HCT116 (cell line): ENCODE measurements around the gene CIRBP. TPM values are rescaled to one million over a fixed set of nuclear protein-coding genes. Genes with fewer than 3 reads are reported as not detected.

Experiments
- ATAC-seq: fragments of 200-7000 bp; cut with Tn5 transposase; 2 replicates; pipeline ENCODE4 v1.9.1; 2020; ENCODE audit warnings: mild to moderate bottlenecking, moderate library complexity
- BruUV-seq: library from RNA; stranded (reverse); fragments of 400-500 nt; replicated peaks from 2 replicates; lab custom pipeline; 2021; lab: Mats Ljungman, UMichigan
- CTCF ChIA-PET: fragments of 300-600 bp; sonication (Branson Sonifier 250); formaldehyde crosslinking; loops from one replicate; lab custom pipeline; 2021; ENCODE audit warnings: antibody characterized with exemption; lab: Charles Lee
- POLR2A ChIA-PET: fragments of 300-600, 350-600 bp; sonication (Branson Sonifier 250); formaldehyde crosslinking; loops from one replicate; lab custom pipeline; 2021; ENCODE audit warnings: antibody characterized with exemption; lab: Charles Lee
- RAD21 ChIA-PET, 2 experiments: fragments of 300-600 bp; sonication (Branson Sonifier 250); formaldehyde crosslinking; loops; one replicate each; lab custom pipeline; 2023; ENCODE audit warnings: low total read pairs in 2 of 2; ENCODE audit not compliant: uncharacterized antibody in 2 of 2, unreplicated experiment in 2 of 2, low non-redundant PET in 1 of 2; lab: Charles Lee
- DNase-seq: peaks from one replicate; pipeline ENCODE4 v3.0.0-alpha.2; 2010; ENCODE audit warnings: low read depth, low spot score
- H2AFZ ChIP-seq: fragments of 200-600 bp; shearing (Covaris generic), sonication (generic); 2 replicates; pipeline ENCODE4 v1.6.1; 2017; ENCODE audit warnings: low read depth, mixed run types, mixed read lengths, antibody characterized with exemption, low read length; ENCODE audit not compliant: poor library complexity, severe bottlenecking
- H3K27ac ChIP-seq: 2 replicates; pipeline ENCODE4 v1.5.1; 2012; ENCODE audit warnings: low read depth, low read length
- H3K27me3 ChIP-seq: fragments of 200-600 bp; sonication (generic); 2 replicates; pipeline ENCODE4 v1.6.1; 2016; ENCODE audit warnings: mixed run types, low read length, mixed read lengths; ENCODE audit not compliant: insufficient read depth
- H3K36me3 ChIP-seq, 2 experiments: fragments of 200-500 bp in 1 of 2; fragments of 200-600 bp in 1 of 2; sonication (Bioruptor generic) in 1 of 2; sonication (generic) in 1 of 2; 2 replicates each; pipeline versions ENCODE4 v1.5.1 to v1.6.1; 2014 to 2016; ENCODE audit warnings: low read length in 2 of 2, inconsistent platforms in 1 of 2, mixed read lengths in 1 of 2, mixed run types in 1 of 2; ENCODE audit not compliant: insufficient read depth in 2 of 2, control insufficient read depth in 1 of 2
- H3K4me1 ChIP-seq, 2 experiments: fragments of 200-600 bp in 1 of 2; sonication (generic) in 1 of 2; 2 replicates each; pipeline versions ENCODE4 v1.5.1 to v1.6.1; 2012 to 2017; ENCODE audit warnings: low read length in 2 of 2, inconsistent platforms in 1 of 2, mild to moderate bottlenecking in 1 of 2, mixed read lengths in 1 of 2, mixed run types in 1 of 2, moderate library complexity in 1 of 2; ENCODE audit not compliant: insufficient read depth in 2 of 2, control insufficient read depth in 1 of 2
- H3K4me2 ChIP-seq: fragments of 200-600 bp; sonication (generic); 2 replicates; pipeline ENCODE4 v1.6.1; 2017; ENCODE audit warnings: mixed run types, low read length, mixed read lengths
- H3K4me3 ChIP-seq, 2 experiments: fragments of 200-600 bp in 1 of 2; sonication (generic) in 1 of 2; replicated peaks in 1 of 2; 2 replicates each; pipeline ENCODE4 v1.5.1; 2011 to 2016; ENCODE audit warnings: low read length in 2 of 2, control low read depth in 1 of 2, low read depth in 1 of 2, mild to moderate bottlenecking in 1 of 2, mixed read lengths in 1 of 2, mixed run types in 1 of 2
- H3K79me2 ChIP-seq: fragments of 200-600 bp; sonication (generic); 2 replicates; pipeline ENCODE4 v1.6.1; 2017; ENCODE audit warnings: mild to moderate bottlenecking, mixed run types, low read length, moderate library complexity, mixed read lengths; ENCODE audit not compliant: insufficient read depth
- H3K9ac ChIP-seq: fragments of 200-600 bp; sonication (generic); 2 replicates; pipeline ENCODE4 v1.6.1; 2016; ENCODE audit warnings: low read length, mixed read lengths
- H3K9me2 ChIP-seq: fragments of 200-600 bp; sonication (generic), shearing (Covaris generic); 2 replicates; pipeline ENCODE4 v1.6.1; 2017; ENCODE audit warnings: mixed run types, mild to moderate bottlenecking, moderate library complexity; ENCODE audit not compliant: insufficient read depth
- H3K9me3 ChIP-seq, 2 experiments: fragments of 200-500 bp in 1 of 2; fragments of 200-600 bp in 1 of 2; sonication (Bioruptor generic) in 1 of 2; sonication (generic) in 1 of 2; 2 replicates each; pipeline ENCODE4 v1.6.1; 2014 to 2017; ENCODE audit warnings: low read length in 2 of 2, mixed read lengths in 2 of 2, inconsistent platforms in 1 of 2, low read depth in 1 of 2, mild to moderate bottlenecking in 1 of 2, mixed run types in 1 of 2, moderate library complexity in 1 of 2; ENCODE audit not compliant: control insufficient read depth in 1 of 2, insufficient read depth in 1 of 2
- H4K20me1 ChIP-seq: fragments of 200-600 bp; sonication (generic), shearing (Covaris generic); 2 replicates; pipeline ENCODE4 v1.6.1; 2017; ENCODE audit warnings: mixed run types, mild to moderate bottlenecking, moderate library complexity; ENCODE audit not compliant: insufficient read depth
- CTCF ChIP-seq, 3 experiments: fragments of 200-600 bp in 1 of 3; sonication (generic) in 1 of 3; IDR thresholded peaks in 2 of 3; conservative IDR thresholded peaks in 1 of 3; 2 replicates each; pipeline ENCODE4 v1.5.1; 2012 to 2017; ENCODE audit warnings: low read depth in 2 of 3, low read length in 2 of 3, antibody characterized with exemption in 1 of 3, borderline replicate concordance in 1 of 3, control low read depth in 1 of 3, mild to moderate bottlenecking in 1 of 3, mixed read lengths in 1 of 3, mixed run types in 1 of 3, moderate library complexity in 1 of 3; ENCODE audit not compliant: insufficient read depth in 1 of 3
- ELF1 ChIP-seq: IDR thresholded peaks from 2 replicates; pipeline ENCODE4 v1.6.1; 2012; ENCODE audit warnings: low read depth, borderline replicate concordance
- FOSL1 ChIP-seq: IDR thresholded peaks from 2 replicates; pipeline ENCODE4 v1.6.1; 2012; ENCODE audit warnings: low read depth
- POLR2AphosphoS5 ChIP-seq: IDR thresholded peaks from 2 replicates; pipeline ENCODE4 v1.6.1; 2011; ENCODE audit warnings: mild to moderate bottlenecking, low read depth, low read length, moderate library complexity
- RAD21 ChIP-seq: IDR thresholded peaks from 2 replicates; pipeline ENCODE4 v1.6.1; 2012; ENCODE audit warnings: low read depth, mild to moderate bottlenecking
- SP1 ChIP-seq: IDR thresholded peaks from 2 replicates; pipeline ENCODE4 v1.6.1; 2012; ENCODE audit warnings: low read depth
- ZNF274 ChIP-seq: fragments of 200-500 bp; sonication (Bioruptor generic); IDR thresholded peaks from 2 replicates; pipeline ENCODE4 v1.6.1; 2014; ENCODE audit warnings: mild to moderate bottlenecking, low read depth, low read length, inconsistent platforms
- intact Hi-C: fragments of 100-400 bp; cut with micrococcal nuclease; formaldehyde crosslinking; loops from 2 replicates; pipeline ENCODE4 v1.10.0; 2022
- total RNA-seq: library from RNA; stranded (reverse); gene quantifications from one replicate; pipeline ENCODE4 v1.2.1, GENCODE V29; 2021; ENCODE audit not compliant: unreplicated experiment
- TF ChIP-seq, protein P1 (sequence below): IDR thresholded peaks from 2 replicates; pipeline ENCODE4 v1.6.1; 2012

CIRBP gene
- total RNA-seq, 1 experiment from 2014 or later, result 276 TPM

DNA sequence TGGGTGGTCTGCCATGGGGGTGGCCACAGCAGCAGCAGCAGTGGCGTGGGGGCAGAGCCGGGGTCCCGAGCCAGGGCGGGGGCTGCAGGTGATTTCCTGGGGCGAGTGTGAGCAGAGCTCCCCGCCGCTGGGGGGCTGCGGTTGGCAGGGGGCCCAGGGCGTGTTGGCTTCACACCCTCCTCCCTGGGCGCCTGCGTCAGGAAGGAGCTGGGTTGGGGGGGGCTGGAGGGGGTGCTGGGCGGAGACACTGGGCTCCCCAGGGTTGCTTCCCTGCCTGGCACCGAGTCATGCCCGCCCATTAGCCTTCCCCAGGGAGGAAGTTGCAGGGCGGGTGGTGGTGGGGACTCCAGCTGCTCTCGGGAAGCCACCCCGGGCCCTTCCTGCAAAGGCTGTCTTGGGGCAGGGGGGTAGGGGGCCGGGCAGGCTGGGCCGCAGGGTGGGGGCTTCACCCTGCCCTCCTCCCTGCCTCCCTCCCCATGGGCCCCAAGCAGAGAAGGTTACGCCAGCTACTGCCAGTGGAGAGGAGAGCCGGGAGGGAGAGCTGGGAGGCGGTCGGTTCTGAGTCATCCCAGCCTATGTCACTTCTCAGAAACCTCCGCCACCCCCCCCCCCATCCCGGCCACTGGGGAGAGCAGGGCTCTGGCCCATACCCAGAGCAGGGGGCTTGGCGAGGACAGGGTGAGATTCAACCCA lies 16.2 kb upstream of the CIRBP start (continued):
- TF ChIP-seq ZNF274 (no peak), POLR2AphosphoS5 (peak; percentile 54), SP1 (peak; percentile 26; the same call in 1 of the 2 replicates), ELF1 (no peak)

GRCh38 chr19:1253514-1254080 lies 15.5 kb upstream of the CIRBP start:
- Histone ChIP-seq H3K36me3 (peaks cover 30 to 54% of the 10 kb centered on the region in 2 experiments), H3K4me3 (peak overlapping the region; percentile 68 to 74; a peak in 3 of 4 replicates), H3K79me2 (peaks cover 81% of the 10 kb centered on the region), H3K9ac (peak overlapping the region; percentile 91), H3K9me2 (no peaks in the 10 kb centered on the region), H4K20me1 (peaks cover 3% of the 10 kb centered on the region; the same call in 1 of the 2 replicates), H2AFZ (no peak overlapping the region), H3K4me1 (peaks cover 25 to 75% of the 10 kb centered on the region in 2 experiments), H3K27ac (peak overlapping the region; percentile 99), H3K4me2 (peak overlapping the region; percentile 99), H3K9me3 (no peaks in the 10 kb centered on the region), H3K27me3 (no peaks in the 10 kb centered on the region)
- intact Hi-C loops, result no loop called here
- peak; percentile 0; the same call in 1 of the 2 replicates for ATAC-seq
- BruUV-seq, result no TSS peak
- TF ChIP-seq CTCF (IDR thresholded peaks at IDR 0.05 in 2 of 3, conservative IDR thresholded peaks at IDR 0.05 in 1 of 3; ENCODE audit: borderline replicate concordance in 1 of 3, insufficient read depth in 1 of 3, low read depth in 2 of 3, low read length in 2 of 3) (no peak), ZNF274 (no peak), POLR2AphosphoS5 (no peak), RAD21 (no peak), FOSL1 (no peak)
- TF ChIP-seq, protein P1, sequence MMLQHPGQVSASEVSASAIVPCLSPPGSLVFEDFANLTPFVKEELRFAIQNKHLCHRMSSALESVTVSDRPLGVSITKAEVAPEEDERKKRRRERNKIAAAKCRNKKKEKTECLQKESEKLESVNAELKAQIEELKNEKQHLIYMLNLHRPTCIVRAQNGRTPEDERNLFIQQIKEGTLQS, result no peak
- ChIA-PET CTCF (interaction anchor here (1.4 to 2.3 kb wide), 2 partner anchors 10 to 13 kb away, joined by 13 to 16 read pairs; no protein-coding TSS in a partner anchor), RAD21 (interaction anchor here (1.0 to 1.5 kb wide), 5 partner anchors 8 to 16 kb away, joined by 3 to 12 read pairs (median 6); partner anchors contain the start of gene CIRBP (in 1 of the 2)), POLR2A (interaction anchor here (1.2 to 3.5 kb wide), 5 partner anchors 8 to 20 kb away, joined by 5 to 40 read pairs (median 8); partner anchors contain the start of gene CIRBP)
- no peak for DNase-seq
